Measurements from ENCODE around the gene VWC2. TPM values are rescaled to one million over a fixed set of nuclear protein-coding genes. Genes with fewer than 3 reads are reported as not detected.
"Not testable (repeated sequence)": the region's sequence is repeated elsewhere in the genome, so short reads cannot be mapped to it uniquely, and the experiment has no call there.

VWC2 gene
- total RNA-seq, 1 donor from 2014 or later: not detected

GRCh38 chr7:49850921-49851613, 77.6 kb downstream of the VWC2 start:
- no peak for DNase-seq (ENCODE audit: low read depth)

DNA sequence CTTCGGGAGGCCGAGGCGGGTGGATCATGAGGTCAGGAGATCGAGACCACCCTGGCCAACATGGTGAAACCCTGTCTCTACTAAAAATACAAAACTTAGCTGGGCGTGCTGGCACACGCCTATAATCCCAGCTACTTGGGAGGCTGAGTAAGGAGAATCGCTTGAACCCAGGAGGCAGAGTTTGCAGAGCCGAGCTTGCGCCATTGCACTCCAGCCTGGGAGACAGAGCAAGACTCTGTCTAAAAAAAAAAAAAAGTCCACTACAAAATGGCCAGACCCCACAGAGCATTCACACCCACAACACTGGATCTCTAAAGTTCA, 78.1 kb downstream of the VWC2 start:
- DNase-seq (ENCODE audit: low read depth): not testable (repeated sequence)

- peak; percentile 44 for DNase-seq (ENCODE audit: low read depth)
Measured at GRCh38 chr7:49852619-49853462, 79.4 kb downstream of the VWC2 start.

- DNase-seq (ENCODE audit: low read depth): no peak
Measured at GRCh38 chr7:49855281-49855980, 82.0 kb downstream of the VWC2 start.

- DNase-seq (ENCODE audit: low read depth): no peak
Measured at GRCh38 chr7:49860293-49860692, 86.9 kb downstream of the VWC2 start.

- no peak for DNase-seq (ENCODE audit: low read depth)
Measured at GRCh38 chr7:49866076-49866735, 92.8 kb downstream of the VWC2 start.

DNA sequence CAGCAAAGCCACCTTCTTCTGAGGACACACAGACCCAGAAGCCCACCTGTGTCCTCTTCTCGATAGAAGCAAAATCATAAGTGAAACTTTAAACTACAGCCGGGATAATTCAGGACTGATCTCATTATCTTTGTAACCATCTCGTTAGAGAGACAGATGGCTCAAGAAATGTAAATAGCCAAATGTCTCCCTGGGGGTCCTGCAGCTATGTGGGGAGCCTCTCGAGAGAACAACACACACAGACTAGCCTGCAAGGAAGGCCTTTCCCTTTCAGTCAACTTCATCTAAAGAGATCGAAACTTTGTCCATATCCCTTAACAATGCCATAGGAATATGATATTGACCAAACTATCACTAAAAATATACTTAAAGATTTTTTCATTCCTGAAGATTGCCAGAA, 93.5 kb downstream of the VWC2 start:
- no peak for DNase-seq (ENCODE audit: low read depth)

DNA sequence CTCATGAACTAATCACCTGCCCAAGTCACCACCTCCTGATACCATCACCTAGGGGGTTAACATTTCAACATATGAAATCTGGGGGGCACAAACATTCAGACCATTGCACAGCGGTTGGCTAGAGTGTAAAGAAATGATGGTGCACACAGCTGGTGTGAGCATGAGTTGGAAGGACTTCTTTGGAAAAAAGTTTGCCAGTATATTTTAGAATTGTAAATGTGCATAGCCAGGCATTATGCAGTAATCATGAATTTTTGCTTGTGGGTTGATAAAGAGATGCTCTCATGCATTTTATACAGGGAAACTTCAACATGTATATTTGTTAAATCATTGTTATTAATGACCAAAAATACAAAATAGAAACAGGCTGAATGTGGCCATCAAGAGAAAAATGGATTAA, 100.0 kb downstream of the VWC2 start:
- DNase-seq (ENCODE audit: low read depth): no peak

- DNase-seq (ENCODE audit: low read depth): no peak
Measured at GRCh38 chr7:49875336-49875735, 101.9 kb downstream of the VWC2 start.

DNA sequence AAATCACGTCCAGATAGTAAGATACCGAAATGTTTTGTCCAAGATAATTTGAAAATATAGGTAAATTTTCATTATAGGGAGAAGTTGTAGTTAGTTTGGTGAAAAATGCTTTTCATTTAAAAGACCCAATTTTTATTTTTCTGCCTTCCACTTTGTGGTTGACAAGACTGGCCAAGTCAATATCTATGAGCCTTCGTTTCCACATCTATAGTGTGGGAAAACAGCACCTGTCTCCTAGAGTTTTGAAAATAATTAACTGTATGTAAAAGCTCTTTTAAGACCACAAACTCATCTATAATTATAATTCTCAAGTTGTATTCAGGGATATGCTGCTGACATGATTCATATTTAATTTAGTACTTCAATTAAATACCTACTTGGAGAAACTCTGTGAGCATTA, 102.8 kb downstream of the VWC2 start:
- DNase-seq (ENCODE audit: low read depth): no peak

GRCh38 chr7:49878089-49878488, 104.7 kb downstream of the VWC2 start:
- DNase-seq (ENCODE audit: low read depth): no peak

DNA sequence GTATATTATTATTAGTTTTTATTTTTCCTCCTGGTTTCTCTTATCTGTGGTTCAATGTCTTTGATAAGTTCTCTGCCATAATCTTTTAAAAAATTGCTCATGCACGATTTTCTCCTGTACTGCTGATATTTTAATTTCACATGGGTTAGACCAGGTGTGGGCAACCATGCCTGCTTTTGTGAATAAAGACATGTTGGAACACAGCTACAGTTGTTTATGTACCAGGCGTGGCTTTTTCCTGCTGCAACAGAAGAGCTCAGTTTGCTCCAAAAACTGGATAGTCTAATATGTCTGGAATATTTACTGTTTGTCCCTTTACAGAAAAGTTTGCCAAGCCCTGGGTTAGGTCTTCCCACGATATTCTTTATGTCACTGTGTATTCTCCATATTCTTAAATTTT, 105.2 kb downstream of the VWC2 start:
- no peak for DNase-seq (ENCODE audit: low read depth)

- no peak for DNase-seq (ENCODE audit: low read depth)
Measured at GRCh38 chr7:49883933-49884332, 110.5 kb downstream of the VWC2 start.

DNA sequence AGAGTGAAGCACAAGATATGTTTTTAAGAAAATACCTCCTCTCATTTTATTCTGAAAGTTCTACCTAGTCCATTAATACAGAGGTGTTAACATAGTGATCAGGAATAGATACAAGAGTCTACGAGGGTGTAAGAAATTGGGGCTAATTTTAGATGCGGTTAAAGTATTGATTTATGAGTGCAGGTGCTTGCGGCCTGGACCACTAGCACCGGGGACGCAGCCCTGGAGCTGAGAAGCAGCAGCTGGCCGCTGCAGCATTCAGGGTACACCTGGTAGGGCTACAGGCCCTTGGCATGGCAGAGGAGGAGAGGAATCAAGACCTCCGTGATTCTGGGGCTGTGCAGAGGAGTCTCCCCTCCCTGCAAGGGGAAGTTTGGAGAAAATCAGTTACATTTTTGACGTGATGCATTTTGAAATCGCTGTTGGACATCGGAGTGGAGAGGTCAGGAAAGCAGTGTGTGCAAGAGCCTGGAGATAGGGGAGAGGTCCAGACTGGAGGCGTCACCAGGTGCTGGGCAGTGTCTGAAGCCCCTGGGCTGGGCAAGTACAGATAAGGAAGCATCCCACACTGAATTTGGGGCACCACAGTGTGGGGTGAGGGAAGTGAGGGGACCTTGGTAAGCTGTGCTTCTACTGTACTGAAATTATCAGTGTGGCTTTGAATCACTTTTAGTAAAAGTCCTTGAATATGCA, 112.3 kb downstream of the VWC2 start:
- DNase-seq (ENCODE audit: low read depth): no peak

DNA sequence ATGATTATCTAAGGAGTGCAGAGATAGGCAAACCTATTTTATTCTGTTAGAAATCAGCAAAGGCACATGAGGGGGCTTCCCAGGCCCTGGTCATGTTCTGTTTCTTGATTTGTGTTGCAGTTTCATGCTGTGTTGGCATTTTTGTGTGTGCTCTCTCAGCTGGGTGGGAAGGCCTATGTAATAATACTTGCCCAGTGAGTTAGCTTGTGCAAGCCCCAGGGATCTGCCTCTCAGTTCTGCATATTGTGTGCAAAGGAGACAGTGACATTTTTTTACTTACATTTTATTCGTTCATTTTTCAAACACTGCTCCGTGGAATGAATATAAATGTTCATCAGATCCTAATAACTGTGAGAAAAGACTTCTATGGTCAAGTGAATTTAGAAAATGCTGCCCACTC, 119.0 kb downstream of the VWC2 start:
- no peak for DNase-seq (ENCODE audit: low read depth)

DNA sequence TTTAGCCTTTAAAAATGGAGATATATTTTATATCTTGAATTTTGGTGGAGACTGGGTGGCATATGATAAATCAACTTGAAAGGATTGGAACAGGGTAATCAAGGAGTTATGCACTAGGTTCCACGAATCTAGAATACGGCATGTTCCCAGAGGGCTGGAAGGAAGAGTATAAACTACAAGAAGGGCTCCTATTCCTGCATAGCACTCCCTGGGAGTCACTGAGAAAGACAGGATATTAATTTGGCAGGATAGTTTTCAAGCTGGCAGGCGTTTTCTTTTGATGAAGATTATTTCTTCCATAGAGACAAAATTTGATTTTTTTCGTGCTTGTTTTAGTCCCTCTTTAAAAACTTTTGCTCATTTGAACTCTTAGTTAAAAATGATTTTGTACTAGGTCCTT, 119.7 kb downstream of the VWC2 start:
- DNase-seq (ENCODE audit: low read depth): no peak

DNA sequence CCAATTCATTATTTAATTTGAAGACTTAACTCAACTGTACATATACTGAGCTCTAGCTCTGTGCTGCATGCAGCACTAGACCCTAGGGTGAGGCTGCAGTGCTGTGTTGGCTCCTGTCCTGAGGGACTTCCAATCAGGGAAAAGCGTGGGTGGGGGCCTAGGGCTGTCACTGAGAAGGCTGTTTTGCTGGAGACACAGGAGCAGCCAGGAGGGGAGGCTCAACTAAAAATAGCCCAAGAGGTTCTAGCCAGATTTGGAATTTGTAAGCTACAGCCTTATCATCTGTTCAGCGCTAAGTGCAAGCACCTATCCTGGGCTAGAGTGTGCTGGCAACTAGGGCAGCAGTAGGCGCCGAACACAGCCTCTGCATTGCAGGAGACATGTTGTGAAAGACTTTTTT, 121.1 kb downstream of the VWC2 start:
- DNase-seq (ENCODE audit: low read depth): no peak

- no peak for DNase-seq (ENCODE audit: low read depth)
Measured at GRCh38 chr7:49911909-49912308, 138.5 kb downstream of the VWC2 start.

DNA sequence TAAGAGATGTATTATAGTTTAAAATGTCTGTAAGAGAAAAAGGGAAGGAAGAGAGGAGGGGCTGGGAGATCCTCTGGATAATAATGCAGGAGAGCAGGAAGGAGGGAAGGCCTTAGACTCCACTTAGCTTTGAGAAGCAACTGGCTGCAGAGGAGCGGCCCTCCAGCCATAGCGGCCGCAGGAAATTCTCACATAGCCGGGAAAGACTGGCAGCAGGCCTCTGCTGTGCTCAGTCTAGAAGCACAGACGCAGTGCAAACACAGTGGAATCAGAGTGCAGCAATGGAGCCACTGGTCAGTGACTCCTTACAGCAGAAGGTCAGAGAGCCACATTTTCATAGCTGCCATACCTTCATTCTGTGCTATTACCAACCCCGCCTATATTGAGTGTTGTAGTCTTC, 153.3 kb downstream of the VWC2 start:
- DNase-seq (ENCODE audit: low read depth): no peak

- DNase-seq (ENCODE audit: low read depth): no peak
Measured at GRCh38 chr7:49927631-49928030, 154.2 kb downstream of the VWC2 start.

GRCh38 chr7:49928787-49929186, 155.3 kb downstream of the VWC2 start:
- no peak for DNase-seq (ENCODE audit: low read depth)

DNA sequence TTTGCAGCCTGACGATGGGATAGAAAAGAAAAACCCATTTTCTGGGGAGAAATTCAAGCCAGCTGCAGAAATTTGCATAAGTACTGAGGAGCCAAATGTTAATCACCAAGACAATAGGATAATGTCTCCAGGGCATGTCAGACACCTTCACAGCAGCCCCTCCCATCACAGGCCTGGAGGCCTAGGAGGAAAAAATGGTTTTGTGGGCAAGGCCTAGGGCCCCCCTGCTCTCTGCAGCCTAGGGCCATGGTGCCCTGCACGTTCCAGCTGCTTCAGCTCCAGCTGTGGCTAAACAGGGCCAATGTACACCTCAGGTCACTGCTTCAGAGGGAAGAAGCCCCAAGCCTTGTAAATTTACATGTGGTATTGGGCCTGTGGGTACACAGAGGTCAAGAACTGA, 158.2 kb downstream of the VWC2 start:
- no peak for DNase-seq (ENCODE audit: low read depth)
